ENCODE measurements around the gene DOCK1.

DNA sequence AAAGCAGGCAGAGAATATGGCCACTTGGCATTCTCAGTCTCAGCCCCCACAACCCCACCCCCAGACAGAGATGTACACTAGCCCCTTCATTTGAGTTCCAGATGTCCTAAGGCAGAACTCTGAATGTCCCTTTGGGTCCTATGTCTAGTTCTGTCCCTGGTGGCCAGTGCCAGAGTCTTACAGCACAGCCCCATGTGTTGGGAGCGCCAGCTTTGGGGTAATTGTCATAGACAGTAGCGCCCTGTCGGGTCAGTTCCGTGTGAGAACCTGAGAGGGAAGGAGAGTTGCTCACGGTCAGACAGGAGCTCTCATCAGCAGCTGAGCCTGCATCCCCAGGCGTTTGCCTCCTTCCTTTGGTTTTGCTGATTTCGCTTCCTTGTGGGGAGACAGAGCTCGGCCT, 386.1 kb downstream of the DOCK1 start:
- TF ChIP-seq, protein P1, sequence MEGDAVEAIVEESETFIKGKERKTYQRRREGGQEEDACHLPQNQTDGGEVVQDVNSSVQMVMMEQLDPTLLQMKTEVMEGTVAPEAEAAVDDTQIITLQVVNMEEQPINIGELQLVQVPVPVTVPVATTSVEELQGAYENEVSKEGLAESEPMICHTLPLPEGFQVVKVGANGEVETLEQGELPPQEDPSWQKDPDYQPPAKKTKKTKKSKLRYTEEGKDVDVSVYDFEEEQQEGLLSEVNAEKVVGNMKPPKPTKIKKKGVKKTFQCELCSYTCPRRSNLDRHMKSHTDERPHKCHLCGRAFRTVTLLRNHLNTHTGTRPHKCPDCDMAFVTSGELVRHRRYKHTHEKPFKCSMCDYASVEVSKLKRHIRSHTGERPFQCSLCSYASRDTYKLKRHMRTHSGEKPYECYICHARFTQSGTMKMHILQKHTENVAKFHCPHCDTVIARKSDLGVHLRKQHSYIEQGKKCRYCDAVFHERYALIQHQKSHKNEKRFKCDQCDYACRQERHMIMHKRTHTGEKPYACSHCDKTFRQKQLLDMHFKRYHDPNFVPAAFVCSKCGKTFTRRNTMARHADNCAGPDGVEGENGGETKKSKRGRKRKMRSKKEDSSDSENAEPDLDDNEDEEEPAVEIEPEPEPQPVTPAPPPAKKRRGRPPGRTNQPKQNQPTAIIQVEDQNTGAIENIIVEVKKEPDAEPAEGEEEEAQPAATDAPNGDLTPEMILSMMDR (conservative IDR thresholded peaks at IDR 0.05) = no peak
- no peak for TF ChIP-seq ZFX (IDR thresholded peaks at IDR 0.05)

Data from C4-2B (cell line).